Measurements from ENCODE around the gene CACNA1D.
A peak's percentile ranks its signal among the peaks of the same experiment; 100 is the strongest.

CACNA1D gene

DNA sequence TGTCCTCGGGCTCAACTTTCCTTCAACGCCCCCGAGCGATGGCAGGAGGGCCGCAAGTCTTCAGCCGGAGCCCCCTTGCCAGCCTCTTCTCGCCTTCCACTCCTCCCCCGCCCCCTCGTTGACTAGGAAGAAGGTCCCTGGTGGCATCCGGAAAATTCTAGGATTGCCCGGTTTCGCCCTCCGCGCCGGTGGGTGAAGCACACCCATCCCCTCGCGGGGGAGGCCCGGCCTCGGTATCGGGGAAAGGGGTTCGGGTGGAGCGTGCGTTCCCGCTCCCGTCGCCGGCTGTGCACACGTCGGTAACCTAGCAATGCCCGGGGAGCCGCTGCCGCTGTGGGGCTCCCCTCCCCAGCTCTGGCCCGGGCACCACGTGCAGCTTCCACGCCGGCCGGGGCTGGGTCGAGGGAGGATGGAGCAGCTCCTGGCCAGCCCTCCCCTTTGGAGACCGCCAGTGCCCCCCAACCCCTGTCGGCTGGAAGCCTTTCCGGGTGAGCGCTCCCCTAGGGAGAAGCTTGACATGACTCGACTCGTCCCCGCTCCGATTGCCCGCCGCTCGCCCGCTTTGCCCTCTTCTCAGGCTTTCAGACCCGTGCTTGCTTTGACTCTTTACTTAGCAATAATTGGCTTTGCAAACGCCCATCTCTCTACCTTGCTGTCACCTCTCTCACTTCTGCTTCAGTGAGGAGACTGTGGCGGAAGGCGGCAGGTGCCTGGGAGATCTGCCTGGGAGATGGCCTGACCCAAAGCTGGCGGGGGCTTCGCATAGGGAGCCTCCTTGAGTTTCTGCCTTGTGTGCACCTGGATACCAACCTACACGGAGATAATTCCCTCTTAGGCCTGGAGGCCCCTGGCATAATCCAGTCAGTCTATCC is 1.3 kb downstream of the CACNA1D start:
- peak; percentile 25 for DNase-seq

DNA sequence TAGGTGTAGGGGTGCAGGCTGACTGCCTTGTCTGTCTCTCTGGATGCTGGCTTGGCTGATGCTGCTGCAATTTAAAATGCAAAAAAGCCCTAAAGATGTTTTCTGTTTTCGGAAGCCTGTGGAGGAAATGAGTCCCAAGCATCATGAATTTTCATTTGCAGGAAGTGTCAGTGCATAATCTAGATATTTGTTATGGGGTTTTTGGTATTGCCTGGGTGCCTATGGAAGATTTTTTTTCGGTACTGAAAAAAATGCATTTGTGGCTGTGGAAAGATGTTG is 1.9 kb downstream of the CACNA1D start:
- DNase-seq = no peak

DNA sequence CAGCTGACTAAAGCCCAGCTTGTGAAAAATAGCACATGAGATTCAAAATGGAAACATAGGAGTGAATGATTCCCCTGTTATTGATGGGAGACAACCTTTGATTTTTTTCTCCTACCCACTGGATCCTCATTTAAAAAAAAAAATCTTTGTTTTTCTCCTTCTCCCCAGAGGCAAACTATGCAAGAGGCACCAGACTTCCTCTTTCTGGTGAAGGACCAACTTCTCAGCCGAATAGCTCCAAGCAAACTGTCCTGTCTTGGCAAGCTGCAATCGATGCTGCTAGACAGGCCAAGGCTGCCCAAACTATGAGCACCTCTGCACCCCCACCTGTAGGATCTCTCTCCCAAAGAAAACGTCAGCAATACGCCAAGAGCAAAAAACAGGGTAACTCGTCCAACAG is 2.6 kb downstream of the CACNA1D start:
- DNase-seq = no peak

DNA sequence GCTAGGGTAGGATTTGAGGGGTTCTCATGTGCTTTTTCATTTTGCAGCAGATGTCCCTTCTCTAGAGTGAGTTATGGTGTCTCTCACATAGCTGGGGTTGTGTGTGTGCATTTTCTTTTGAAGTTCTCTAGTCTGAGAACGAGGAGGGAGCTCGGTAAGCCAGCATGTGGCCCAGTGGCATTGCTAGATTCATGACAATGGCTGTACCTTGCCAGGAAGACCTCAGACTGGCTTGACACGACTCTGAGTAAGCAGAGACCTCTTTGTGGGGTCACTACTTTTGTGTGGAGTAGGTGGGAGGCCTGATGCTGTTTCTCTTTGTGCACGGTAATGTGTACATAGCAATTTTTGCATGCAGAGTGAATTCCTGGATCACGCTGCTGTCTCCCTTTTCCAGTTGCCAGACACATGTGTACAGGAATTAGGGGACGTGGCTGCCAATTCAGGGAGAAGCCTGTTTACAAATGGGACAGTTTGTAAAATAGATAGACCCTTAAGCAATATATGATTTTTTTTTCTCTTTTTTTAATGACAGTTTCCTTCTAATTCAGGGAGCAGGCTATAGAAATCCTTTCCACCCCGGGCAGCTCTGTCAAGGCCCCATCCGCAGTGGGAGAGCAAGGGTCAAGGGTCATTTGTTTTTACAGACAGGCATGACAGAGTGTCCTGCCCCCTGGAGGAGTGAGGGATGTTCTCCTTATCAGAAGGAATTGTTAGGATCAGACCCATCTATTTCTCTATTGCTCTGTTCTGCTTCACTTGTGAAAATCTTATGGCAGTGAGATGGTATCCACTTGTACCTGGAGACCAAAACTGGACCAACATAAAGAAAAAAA is 4.6 kb downstream of the CACNA1D start:
- no peak for DNase-seq

DNA sequence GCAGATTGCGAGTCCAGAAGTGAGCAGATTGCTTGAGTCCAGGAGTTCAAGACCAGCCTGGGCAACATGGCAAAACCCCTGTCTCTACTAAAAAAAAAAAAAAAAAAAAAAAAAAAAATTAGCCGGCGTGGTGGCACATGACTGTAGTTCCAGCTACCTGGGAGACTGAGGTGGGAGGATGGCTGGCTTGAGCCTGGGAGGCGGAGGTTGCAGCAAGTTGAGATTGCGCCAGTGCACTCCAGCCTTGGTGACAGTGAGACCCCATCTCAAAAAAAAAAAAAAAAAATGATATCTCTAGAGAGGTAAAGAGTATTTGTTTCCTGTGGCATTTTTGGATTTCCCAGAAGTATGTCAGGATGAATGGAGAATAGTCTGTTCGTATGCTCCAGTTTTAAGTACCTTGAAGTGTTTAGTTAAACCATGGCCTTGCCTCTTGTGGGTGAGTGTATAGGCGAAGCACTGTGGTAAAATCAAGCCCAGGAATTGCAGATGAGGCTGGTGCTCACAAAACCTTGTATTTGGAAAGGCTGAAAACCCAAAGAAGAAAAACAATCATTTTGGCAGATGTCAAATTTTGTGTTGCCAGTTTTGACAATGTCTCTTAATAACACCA is 5.9 kb downstream of the CACNA1D start:
- no peak for DNase-seq

DNA sequence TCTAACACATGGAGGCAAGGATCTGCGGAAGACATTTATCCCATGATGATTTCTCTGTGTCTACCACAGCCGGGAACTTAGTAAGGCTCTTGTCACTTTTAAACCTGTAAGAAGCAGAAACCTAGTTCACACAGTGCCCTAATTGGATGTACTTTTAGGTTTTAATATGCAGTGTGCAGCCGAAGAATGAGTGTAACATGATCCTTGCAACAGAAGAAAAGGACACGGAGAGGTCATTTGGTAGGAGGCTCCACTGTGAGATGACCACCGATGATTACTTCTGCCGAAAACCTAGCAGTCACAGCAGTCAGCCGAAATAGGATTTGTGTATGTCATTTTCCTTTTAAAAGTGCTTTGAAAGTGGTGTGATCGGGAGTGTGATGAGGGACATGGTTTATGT is 6.8 kb downstream of the CACNA1D start:
- DNase-seq = no peak

DNA sequence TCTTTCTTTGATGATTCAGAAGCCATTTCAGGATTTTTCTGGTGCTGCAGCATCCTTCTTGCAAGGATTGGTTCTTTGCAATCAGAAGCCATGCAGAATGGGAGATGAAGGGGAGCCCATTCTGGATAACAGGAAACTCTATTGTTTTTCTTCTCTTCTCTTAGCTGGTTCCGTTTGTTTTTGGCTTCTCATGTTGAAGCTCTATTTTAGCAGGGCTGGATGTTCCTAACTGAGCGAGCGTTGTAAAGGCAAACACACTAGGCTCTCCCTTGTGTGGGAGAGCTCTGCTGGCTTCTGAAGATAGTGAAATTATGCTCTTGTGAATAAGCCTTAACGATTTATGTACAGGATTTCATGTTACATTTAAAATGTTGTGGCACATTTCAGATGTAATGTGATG is 8.3 kb downstream of the CACNA1D start:
- DNase-seq = no peak

DNA sequence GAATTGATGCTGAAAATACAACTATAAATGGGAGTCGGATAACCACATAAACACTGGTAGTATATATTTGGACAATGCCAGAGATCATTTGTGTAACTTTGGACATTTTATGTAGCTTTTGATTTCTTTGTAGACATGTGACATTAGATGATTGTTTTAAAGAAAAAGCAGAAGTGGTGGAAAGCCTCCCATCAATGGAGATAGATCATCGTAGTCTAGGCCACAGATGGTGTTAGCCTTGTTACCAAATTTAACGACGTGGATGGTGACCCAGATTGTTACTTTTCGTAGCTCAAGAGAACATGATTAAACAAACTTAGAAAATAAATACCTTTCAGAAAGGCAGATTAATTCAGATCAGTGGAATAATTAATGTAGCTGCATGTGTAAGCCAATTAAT is 8.8 kb downstream of the CACNA1D start:
- no peak for DNase-seq

DNA sequence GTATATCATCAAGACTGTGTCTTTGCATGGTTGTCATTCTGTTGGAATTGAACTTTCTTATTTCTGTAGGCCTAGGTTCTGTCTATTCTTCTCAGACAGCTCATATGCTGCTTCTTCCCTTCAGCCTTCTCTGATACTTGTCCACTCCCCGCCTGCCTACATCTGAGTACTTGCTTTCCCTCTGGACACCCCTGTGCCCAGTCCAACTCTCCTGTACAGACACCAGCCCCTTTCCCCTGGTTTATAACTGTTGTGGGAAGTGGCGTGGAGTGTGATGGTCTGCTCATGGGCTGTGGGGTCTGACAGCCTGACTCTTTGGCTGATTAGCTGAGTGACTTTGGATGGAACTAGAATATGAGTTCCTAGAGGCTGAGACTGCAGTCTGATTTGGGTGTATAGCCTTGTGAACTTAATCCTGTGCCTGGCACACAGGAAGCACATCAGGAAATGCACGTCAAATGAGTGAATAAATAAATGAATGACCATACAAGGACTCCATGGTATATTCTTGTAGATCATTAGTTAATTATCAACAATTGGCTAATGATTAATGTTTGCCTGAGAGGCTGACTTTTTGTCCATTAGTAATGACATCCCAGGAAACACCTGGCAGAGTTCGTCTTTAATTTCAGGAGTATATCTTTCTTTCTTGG is 11.8 kb downstream of the CACNA1D start:
- no peak for DNase-seq

DNA sequence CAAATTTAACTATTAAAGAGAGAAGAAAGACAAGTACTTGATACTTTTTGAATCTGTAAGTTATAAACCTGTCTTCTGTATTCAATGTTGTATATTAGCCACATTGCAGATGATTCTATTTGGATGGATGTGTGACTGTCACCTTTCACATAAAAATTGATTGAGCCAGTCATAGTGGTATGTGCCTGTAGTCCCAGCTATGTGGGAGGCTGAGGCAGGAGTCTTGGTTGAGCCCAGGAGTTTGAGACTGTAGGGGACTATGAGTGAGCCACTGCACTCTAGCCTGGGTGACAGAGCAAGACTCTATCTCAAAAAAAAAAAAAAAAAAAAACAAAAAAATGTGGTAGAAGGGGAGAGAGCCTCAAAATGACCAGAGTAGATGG is 12.3 kb downstream of the CACNA1D start:
- DNase-seq = no peak

DNA sequence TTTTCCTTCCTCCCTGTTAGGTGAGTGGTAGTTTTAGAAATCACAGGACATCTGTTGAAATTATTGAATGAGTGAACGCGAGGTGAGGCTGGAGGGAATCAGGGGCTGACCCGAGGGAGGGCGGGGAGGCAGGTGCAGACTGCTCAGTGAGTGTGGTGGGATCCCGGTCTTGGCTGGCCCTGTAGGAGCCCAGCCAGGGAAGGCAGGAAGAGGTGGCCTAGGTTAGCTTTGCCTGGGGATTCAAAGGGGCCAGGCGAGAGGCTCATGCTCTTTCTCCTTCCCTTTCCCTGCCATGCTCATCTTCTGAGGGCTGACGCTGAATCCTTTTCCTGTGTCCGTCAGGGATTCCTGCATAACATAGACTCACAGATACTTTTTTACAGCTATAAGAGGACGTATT is 15.1 kb downstream of the CACNA1D start:
- DNase-seq = no peak

DNA sequence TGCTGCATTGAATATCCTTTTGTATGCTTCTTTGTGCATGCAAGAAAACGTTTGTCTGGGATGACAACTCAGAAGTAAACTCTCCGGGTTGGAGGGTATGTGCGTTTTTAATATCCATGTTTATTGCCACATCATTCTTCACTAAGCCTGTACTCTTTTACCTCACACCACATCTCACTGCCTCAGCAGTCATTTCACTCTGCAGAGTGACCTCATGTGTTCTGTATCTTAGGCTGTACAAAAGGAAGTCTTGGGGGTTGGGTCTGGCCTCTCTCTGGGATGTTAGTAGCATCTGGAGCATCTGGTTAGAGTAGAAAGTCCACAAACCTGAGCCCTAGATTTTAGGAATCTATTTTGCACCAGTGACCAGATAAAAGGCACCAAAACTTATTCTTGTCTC is 16.1 kb downstream of the CACNA1D start:
- no peak for DNase-seq

DNA sequence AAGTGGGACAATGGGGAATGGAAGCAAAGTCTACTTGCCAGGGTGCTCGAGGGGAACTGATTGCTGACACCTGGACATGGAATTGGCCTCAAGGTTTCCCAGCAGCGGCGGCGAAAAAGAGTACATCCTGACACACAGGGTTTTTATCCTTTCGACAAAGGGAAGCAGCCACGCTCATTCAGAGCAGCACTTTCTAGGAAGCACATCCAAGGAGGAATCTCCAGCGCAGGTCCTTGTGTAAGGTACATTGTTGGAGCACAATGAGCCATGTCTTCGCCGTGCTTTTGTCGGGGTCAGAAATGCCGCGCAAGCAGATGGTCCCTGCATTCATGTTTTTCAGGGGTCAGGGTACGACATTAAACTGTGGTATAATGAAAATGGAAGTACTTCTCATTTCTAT is 16.8 kb downstream of the CACNA1D start:
- no peak for DNase-seq

DNA sequence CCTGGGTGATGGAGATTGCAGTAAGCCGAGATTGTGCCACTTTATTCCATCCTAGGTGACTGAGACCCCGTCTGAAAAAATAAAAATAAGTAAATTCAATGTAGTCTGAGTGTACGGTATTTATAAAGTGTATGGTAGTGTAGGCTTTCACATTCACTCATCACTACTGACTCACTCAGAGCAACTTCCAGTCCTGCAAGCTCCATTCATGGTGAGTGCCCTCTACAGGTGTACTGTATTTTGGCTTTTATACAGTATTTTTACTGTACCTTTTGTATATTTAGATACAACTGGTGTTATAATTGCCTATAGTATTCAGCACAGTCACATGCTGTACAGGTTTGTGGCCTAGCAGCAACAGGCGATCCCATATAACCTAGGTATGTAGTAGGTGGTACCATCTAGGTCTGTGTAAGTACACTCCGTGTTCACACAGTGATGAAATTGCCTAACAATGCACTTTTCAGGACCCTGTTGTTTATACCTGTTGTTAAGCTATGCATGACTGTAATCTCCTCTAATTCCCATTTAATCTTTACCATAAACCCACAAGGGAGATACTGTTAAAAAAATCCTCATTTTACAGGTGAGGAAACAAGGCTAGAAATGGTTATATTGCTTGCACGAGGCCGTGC is 19.3 kb downstream of the CACNA1D start:
- DNase-seq = no peak

DNA sequence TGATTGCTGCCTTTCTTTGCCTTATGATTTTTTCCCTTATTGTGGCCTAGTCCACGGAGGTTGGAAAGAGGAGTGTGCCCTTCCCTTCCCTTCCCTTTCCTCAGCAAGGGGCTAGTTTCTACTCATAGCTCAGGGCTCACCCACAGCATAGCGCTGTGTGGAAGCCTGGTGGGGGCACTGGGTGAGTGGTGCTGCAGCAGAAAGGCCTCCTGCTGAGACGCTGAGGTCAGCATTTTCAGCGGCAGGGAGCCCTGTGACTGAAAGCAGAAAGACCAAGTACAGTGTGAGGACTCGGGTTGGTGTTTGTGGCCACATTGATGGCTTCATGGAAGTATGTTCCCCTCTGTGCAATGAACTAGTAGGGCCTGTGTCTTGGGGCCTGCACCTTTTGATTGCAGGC is 21.9 kb downstream of the CACNA1D start:
- DNase-seq = no peak

DNA sequence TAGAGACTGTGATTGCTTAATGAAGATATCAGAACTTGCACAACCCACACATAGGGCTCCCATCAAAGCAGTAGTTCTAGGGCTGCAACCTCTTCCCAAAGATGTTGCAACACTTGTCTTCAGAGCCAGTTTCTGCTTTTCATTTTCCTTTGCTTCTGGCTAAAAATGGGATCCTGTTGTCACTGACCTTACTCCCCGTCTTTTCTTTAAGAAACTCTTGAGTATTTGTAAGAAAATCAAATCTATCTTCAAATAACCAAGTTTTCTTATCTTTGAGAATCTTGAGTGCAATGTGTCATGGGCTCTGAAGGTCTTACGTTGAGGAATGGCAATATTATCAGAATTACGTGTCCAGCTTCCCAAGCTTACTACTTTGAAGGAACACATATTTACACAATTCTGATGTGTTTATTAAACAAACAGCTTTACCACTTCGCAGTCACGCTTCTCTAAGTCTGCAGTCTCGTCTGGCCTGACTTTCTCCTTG is 24.1 kb downstream of the CACNA1D start:
- no peak for DNase-seq

DNA sequence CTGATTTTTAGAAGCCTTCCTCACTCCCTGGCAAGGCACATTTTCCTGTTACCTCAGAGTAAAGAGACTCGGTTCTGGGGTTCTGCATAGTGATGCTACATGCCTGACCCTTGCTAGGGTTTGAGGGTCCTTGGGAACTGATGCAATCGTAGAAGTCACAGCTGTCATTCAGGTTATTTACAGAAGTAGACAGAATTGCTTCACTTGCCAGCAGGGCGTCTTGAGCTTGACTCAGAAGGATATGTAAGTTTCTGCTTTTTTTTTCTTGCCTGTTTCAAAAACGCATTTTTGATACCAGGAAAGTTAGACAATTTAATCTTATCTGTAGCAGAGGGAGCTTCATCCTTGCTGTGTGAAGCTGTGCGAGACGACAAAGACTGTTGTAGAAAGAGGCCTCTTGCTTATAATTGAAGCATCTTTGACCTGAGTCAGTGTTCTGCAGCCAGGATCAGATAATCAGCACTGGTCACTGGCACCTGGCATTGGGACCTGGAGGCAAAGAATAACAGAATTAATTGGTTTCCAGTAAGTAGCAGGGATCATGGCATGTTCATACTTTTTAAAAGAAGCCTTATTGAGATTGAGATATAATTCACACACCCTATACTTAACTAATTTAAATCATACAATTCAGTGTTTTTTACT is 24.8 kb downstream of the CACNA1D start:
- DNase-seq = no peak

DNA sequence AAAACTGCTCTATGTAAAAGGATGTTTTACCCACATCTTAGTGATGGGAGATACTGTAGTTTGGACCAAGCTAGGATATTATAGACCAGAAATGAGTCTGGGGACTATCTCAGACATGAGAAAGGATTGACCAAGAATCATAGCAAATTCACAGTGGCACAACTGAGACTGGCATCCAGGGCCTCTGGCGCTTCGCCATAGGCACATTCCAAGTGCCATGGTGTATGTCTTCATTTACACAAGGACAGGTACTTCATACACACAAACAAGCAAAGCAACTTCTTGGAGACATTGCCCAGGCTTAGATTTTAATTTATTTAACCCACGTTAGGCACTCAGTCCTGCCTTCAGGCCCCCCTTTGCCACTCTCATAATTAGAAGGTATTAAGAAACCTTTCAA is 28.9 kb downstream of the CACNA1D start:
- no peak for DNase-seq

DNA sequence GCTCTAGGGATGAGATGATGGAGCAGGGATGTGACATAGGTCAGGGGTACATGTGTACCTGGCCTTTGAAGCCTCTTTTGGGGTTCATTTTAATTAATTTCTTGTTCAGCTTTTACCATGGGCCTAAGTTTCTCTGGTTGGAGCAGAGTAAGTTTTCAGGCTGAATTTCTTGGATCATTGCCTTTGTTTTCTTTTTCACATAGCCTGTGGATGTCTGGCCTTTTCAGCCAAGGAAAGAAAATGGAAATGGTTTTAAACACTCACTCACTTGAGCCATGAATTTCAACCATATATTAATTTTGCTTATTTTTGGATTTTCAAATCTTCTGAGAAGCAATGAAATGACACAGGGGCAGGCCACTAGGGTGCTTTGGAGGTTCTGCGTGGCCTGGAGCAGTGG is 30.2 kb downstream of the CACNA1D start:
- no peak for DNase-seq

DNA sequence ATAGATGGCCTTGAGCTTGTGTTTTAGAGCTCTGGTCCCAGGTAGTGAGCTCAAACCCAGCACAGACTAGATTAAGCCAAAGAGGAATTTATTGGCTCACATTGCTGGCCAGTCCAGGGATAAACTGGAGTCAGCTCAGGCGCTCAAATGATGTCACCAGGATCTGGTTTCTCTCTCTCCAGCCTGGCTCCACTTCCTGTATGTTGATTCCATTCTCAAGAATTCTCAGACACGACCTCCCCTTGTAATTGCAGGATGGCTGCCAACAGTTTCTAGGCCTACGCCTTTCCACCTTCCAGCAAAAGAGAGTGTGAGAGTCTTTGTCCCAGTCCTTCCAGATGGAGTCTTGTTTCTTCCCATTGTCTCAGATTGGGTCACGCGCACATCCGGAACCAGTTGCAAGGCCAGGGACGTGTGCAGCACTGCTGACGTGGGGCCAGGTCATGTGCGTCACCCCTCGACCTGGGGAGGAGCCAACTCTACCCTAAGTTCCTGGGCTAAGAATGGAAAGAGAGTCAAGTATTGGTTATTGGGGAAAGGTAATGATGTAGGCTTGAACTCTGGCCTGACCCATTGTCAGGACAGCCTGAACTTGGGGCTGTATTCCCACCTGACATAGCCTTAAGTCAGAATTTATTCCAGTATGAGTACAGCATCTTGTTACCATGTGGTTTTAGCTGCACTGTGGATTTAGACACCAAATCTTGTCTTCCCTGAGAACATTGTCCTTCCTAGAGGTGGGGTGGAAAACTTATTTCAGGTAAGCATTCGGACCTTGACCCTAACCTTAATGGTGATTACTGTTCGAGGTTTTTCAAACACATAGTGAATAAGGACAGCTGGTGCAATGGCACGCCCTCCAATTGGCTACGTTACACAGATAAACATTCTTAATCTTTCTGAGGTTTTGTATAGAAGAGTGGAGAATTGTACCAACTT is 31.6 kb downstream of the CACNA1D start:
- no peak for DNase-seq

DNA sequence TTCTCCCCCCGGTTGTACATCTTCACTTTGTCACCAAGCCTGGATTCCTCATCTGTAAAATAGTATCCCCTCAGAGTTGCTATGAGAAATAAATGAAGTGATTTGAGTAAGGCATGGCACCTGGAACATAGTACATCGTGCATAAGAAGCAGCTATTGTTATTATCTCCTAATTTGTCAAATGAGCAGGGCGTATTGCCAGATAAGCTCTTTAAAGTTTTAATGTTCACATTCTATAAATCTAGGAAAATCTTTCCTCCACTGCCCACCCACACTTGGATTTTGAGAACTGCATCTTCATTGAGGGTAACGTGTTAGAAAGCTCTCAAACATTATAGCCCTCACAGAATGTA is 32.3 kb downstream of the CACNA1D start:
- DNase-seq = no peak
